ENCODE results near the gene CACNA1A. TPM values are rescaled to one million over a fixed set of nuclear protein-coding genes. Genes with fewer than 3 reads are reported as not detected.
"Not testable (repeated sequence)": the region's sequence is repeated elsewhere in the genome, so short reads cannot be mapped to it uniquely, and the experiment has no call there.

The CACNA1A gene
- total RNA-seq, 1 donor = 0.21 TPM

DNA sequence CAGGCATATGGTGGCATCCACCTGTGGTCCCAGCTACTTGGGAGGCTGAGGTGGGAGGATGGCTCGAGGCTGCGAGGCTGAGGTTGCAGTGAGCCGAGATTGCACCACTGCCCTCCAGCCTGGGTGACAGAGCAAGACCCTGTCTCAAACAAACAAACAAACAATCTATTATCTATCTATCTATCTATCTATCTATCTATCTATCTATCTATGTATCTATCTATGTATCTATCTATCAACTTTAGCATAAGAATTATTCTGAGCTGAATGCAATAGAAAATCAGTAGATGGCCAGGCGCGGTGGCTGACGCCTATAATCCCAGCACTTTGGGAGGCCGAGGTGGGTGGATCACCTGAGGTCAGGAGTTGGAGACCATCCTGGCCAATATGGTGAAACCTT, 304.2 kb downstream of the CACNA1A start:
- not testable (repeated sequence) for H3K27me3 ChIP-seq (ENCODE audit: insufficient read depth, low read length); H3K4me3 ChIP-seq (ENCODE audit: low read length); H3K9me3 ChIP-seq (ENCODE audit: low read depth, low read length); H3K4me1 ChIP-seq (ENCODE audit: insufficient read depth, low read length)

DNA sequence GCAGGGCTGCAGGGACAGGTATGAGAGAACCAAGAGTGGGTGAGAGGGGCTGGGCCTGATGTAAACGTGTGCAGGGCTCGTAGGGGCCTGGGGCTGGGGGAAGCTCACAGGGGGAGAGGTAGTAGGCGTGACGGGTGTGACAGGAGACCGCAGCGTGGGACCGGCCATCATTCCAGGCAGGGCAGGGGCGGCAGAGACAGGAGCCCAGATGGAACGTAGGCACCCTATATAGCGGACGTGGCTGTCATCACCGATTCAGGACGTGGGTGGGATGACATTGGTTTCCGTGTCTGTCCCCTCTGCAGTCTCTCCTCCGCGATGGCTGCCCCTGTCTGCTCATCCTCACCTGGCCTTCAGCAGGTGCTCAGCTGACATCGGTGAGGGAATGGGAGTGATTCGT, 307.6 kb downstream of the CACNA1A start:
- H3K4me3 ChIP-seq (ENCODE audit: low read length) = no peak overlapping the region
- H3K4me1 ChIP-seq (ENCODE audit: insufficient read depth, low read length) = peaks cover 19% of the 10 kb centered on the region
- H3K27me3 ChIP-seq (ENCODE audit: insufficient read depth, low read length) = no peaks in the 10 kb centered on the region
- no peaks in the 10 kb centered on the region for H3K9me3 ChIP-seq (ENCODE audit: low read depth, low read length)

DNA sequence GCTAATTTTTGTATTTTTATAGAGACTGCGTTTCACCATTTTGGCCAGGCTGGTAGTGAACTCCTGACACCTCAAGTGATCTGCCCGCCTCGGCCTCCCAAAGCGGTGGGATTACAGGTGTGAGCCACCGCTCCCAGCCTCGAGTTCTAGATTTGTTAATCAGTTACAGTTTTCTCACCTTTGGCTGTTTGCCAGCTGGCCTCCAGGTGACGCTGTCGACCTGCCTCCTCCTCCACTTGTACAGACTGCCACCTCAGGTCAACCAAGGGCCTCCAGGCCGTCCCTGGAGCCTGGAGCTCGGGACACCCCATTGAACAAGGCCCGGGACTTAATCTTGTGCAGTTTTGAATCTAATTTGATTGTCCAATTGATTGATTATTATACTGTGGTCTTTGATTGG, 310.6 kb downstream of the CACNA1A start:
- no peaks in the 10 kb centered on the region for H3K27me3 ChIP-seq (ENCODE audit: insufficient read depth, low read length)
- H3K9me3 ChIP-seq (ENCODE audit: low read depth, low read length) = no peaks in the 10 kb centered on the region
- no peak overlapping the region for H3K4me3 ChIP-seq (ENCODE audit: low read length)
- peaks cover 28% of the 10 kb centered on the region for H3K4me1 ChIP-seq (ENCODE audit: insufficient read depth, low read length)

GRCh38 chr19:13190781-13191540, 315.3 kb downstream of the CACNA1A start:
- no peaks in the 10 kb centered on the region for H3K9me3 ChIP-seq (ENCODE audit: low read depth, low read length)
- H3K4me1 ChIP-seq (ENCODE audit: insufficient read depth, low read length) = peaks cover 34% of the 10 kb centered on the region
- H3K4me3 ChIP-seq (ENCODE audit: low read length) = no peak overlapping the region
- no peaks in the 10 kb centered on the region for H3K27me3 ChIP-seq (ENCODE audit: insufficient read depth, low read length)

- Histone ChIP-seq H3K4me1 (ENCODE audit: insufficient read depth, low read length) (peaks cover 25% of the 10 kb centered on the region), H3K4me3 (ENCODE audit: low read length) (no peak overlapping the region), H3K27me3 (ENCODE audit: insufficient read depth, low read length) (no peaks in the 10 kb centered on the region), H3K9me3 (ENCODE audit: low read depth, low read length) (no peaks in the 10 kb centered on the region)
Observed at GRCh38 chr19:13189600-13189999, 316.7 kb downstream of the CACNA1A start.

GRCh38 chr19:13187419-13187818, 318.9 kb downstream of the CACNA1A start:
- no peak overlapping the region for H3K4me3 ChIP-seq (ENCODE audit: low read length)
- H3K27me3 ChIP-seq (ENCODE audit: insufficient read depth, low read length) = no peaks in the 10 kb centered on the region
- peaks cover 11% of the 10 kb centered on the region for H3K4me1 ChIP-seq (ENCODE audit: insufficient read depth, low read length)
- no peaks in the 10 kb centered on the region for H3K9me3 ChIP-seq (ENCODE audit: low read depth, low read length)

GRCh38 chr19:13186688-13187087, 319.6 kb downstream of the CACNA1A start:
- not testable (repeated sequence) for H3K4me3 ChIP-seq (ENCODE audit: low read length); H3K27me3 ChIP-seq (ENCODE audit: insufficient read depth, low read length); H3K9me3 ChIP-seq (ENCODE audit: low read depth, low read length)
- peaks cover 17% of the 10 kb centered on the region for H3K4me1 ChIP-seq (ENCODE audit: insufficient read depth, low read length)

GRCh38 chr19:13185763-13186657, 320.3 kb downstream of the CACNA1A start:
- H3K4me1 ChIP-seq (ENCODE audit: insufficient read depth, low read length) = peaks cover 19% of the 10 kb centered on the region
- H3K9me3 ChIP-seq (ENCODE audit: low read depth, low read length) = not testable (repeated sequence)

DNA sequence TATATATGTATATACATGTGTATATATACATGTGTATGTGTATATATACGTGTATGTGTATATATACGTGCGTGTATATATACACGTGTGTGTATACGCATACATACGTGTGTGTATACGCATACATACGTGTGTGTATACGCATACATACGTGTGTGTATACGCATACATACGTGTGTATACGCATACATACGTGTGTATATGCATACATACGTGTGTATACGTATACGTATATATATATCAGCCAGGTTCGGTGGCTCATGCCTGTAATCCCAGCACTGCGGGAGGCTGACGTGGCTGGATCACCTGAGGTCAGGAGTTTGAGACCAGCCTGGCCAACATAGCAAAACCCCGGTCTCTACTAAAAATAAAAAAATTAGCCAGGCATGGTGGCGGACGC, 321.4 kb downstream of the CACNA1A start:
- peaks cover 23% of the 10 kb centered on the region for H3K4me1 ChIP-seq (ENCODE audit: insufficient read depth, low read length)
- not testable (repeated sequence) for H3K9me3 ChIP-seq (ENCODE audit: low read depth, low read length); H3K27me3 ChIP-seq (ENCODE audit: insufficient read depth, low read length); H3K4me3 ChIP-seq (ENCODE audit: low read length)

More at GRCh38 chr19:13185763-13186657, 320.3 kb downstream of the CACNA1A start:
- H3K27me3 ChIP-seq (ENCODE audit: insufficient read depth, low read length); H3K4me3 ChIP-seq (ENCODE audit: low read length): not testable (repeated sequence)

DNA sequence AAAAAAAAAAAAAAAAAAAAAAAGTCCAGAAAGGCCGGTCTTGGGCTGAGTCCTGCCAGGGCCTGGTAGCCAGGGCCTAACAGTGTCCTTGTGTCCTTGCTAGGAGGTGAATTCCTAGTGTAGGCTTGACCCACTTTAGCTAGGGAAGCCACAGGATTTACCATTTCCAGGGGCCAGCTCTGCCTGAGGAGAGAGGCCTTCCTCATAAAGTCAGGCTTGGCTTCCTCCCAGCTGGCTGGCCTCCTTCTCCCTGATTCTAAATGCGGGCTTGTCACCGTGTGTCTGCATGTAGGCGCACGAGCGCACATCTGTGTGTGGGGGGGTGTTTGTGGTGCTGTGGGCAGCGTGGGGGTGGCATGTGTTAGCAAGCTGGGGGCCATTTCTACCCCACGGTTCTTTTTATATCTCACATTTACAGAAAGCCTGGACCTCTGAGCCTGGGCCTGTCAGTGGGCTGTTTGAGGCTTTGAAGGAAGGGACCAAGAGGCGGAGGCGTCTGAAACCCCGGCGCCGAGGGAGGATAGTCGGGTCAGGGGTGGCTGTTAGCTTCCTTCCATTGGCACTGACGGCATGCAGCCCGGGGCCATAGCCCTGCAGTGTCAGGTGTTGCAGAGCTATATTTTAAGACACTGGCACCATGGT, 324.4 kb downstream of the CACNA1A start:
- Histone ChIP-seq H3K4me1 (ENCODE audit: insufficient read depth, low read length) (peaks cover 20% of the 10 kb centered on the region), H3K27me3 (ENCODE audit: insufficient read depth, low read length) (no peaks in the 10 kb centered on the region), H3K9me3 (ENCODE audit: low read depth, low read length) (no peaks in the 10 kb centered on the region), H3K4me3 (ENCODE audit: low read length) (no peak overlapping the region)

DNA sequence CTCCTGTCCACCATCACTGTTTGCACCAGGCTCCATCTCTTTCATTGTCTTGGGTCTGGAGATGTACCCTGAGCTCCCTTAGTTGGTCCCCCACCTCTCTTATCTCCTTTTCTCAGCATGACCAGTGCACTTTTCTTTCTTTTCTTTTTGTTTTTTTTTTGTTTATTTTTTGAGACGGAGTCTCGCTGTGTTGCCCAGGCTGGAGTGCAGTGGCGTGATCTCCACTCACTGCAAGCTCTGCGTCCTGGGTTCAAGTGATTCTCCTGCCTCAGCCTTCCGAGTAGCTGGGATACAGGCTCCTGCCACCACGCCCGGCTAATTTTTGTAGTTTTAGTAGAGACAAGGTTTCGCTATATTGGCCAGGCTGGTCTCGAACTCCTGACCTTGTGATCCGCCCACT, 328.0 kb downstream of the CACNA1A start:
- H3K4me1 ChIP-seq (ENCODE audit: insufficient read depth, low read length) = peaks cover 27% of the 10 kb centered on the region
- H3K9me3 ChIP-seq (ENCODE audit: low read depth, low read length); H3K27me3 ChIP-seq (ENCODE audit: insufficient read depth, low read length); H3K4me3 ChIP-seq (ENCODE audit: low read length): not testable (repeated sequence)

DNA sequence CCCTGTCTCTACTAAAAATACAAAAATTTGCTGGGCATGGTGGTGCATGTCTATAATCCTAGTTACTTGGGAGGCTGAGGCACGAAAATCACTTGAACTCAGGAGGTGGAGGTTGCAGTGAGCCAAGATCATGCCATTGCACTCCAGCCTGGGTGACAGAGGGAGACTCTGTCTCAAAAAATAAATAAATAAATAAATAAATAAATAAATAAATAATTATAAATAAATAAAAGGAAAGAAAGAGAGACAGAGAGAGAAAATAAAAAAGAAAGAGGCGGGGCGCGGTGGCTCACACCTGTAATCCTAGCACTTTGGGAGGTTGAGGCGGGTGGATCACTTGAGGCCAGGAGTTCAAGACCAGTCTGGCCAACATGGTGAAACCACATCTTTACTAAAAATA, 328.7 kb downstream of the CACNA1A start:
- H3K4me1 ChIP-seq (ENCODE audit: insufficient read depth, low read length) = peaks cover 34% of the 10 kb centered on the region
- not testable (repeated sequence) for H3K9me3 ChIP-seq (ENCODE audit: low read depth, low read length); H3K4me3 ChIP-seq (ENCODE audit: low read length); H3K27me3 ChIP-seq (ENCODE audit: insufficient read depth, low read length)

GRCh38 chr19:13176345-13176744, 329.9 kb downstream of the CACNA1A start:
- H3K9me3 ChIP-seq (ENCODE audit: low read depth, low read length) = no peaks in the 10 kb centered on the region
- no peaks in the 10 kb centered on the region for H3K27me3 ChIP-seq (ENCODE audit: insufficient read depth, low read length)
- peaks cover 37% of the 10 kb centered on the region for H3K4me1 ChIP-seq (ENCODE audit: insufficient read depth, low read length)
- H3K4me3 ChIP-seq (ENCODE audit: low read length) = no peak overlapping the region

DNA sequence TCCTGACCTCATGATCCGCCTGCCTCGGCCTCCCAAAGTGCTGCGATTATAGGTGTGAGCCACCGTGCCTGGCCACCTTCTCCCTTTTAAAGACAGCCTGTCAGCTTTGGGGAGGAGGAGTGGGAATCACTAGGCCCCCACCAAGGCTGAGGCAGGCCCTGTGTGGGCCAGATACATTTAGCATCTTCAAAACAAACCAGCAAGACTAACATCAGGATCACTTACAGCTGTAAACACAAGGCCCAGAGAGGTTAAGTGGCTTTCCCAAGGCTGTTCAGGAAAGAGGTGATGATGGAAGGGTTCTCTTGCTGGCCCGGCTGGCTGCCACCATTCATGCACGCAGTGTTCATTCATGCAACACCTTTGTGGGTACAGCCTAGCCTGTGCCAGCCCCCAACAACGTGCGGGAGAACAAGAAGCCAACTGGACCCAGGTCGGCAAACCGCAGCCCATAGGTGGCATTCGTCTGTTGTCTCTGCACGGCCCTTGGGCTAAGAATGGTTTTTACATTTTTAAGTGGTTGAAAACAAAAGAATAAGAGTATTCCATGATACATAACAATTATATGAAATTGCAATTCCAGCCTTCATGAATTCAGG, 333.0 kb downstream of the CACNA1A start:
- H3K4me3 ChIP-seq (ENCODE audit: low read length) = no peak overlapping the region
- peaks cover 57% of the 10 kb centered on the region for H3K4me1 ChIP-seq (ENCODE audit: insufficient read depth, low read length)
- no peaks in the 10 kb centered on the region for H3K27me3 ChIP-seq (ENCODE audit: insufficient read depth, low read length)
- H3K9me3 ChIP-seq (ENCODE audit: low read depth, low read length) = no peaks in the 10 kb centered on the region
